HG03196 (cell line): ENCODE data around the gene DPPA5.
"Not testable (repeated sequence)": the region's sequence is repeated elsewhere in the genome, so short reads cannot be mapped to it uniquely, and the experiment has no call there.

Source experiments
- ATAC-seq: cut with Tn5 transposase; IDR thresholded peaks from one replicate; pipeline ENCODE4 v1.9.1; 2021; ENCODE audit not compliant: unreplicated experiment

Gene DPPA5, protein sequence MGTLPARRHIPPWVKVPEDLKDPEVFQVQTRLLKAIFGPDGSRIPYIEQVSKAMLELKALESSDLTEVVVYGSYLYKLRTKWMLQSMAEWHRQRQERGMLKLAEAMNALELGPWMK

DNA sequence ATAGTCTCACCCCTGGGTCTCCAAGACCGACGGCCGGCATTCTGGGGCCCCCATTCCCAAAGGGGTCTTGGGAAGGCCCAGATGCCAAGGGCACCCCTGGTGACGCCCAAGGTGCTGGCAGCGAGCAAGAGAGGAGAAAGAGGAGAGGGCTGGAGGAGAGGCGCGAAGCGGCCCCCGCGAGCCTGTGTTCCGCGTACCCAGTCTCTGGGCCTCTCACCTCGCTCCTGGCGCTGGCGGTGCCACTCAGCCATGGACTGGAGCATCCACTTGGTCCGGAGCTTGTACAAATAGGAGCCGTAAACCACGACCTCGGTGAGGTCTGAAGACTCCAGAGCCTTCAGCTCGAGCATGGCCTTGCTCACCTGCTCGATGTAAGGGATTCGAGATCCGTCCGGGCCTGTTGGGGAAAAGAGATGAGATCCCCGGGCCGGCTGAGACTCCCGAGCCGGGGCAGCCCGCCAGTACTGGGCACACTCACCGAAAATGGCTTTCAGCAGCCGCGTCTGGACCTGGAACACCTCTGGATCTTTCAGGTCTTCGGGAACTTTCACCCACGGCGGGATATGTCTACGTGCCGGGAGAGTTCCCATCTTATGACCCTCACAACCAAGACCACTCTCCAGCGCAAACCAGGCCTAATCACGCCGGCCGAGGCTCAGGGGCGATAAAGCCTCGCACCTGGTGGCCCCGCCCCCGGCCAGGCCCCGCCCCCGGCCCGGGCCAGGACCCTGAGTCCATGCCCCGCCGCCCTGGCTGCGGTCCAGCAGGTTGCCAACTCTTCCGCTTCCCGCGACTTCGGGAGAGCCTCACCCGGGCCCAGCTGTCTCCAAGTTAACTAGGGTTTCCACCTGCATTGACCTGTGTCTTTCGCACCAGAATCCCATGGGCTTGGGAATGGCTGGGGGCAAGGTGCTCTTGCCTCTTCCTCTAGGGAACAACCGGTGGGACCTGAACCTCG, at the start of gene DPPA5:
DPPA5 (minus strand) TSS at position 641 of the 958 bp plus-strand sequence; CDS start at position 590, 51 bp downstream.
- no peak for ATAC-seq

DNA sequence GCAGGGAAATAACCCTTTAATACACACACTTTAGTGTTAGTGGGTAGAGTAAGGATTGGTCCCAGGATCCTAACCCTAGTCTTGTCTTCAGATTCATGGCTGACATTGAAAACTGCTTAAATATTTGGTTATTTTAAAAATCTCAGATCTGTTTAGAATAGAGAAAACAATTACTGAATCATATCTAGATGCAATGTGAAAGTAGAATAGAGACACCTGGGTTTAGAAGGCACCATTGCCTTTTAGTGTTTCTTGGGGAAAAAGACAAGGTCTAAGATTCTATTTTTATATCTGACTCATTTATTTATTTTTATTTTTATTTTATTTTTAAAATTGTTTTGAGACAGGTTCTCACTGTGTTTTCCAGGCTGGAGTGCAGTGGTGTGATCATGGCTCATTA, 46.6 kb upstream of the DPPA5 start:
- no peak for ATAC-seq

DNA sequence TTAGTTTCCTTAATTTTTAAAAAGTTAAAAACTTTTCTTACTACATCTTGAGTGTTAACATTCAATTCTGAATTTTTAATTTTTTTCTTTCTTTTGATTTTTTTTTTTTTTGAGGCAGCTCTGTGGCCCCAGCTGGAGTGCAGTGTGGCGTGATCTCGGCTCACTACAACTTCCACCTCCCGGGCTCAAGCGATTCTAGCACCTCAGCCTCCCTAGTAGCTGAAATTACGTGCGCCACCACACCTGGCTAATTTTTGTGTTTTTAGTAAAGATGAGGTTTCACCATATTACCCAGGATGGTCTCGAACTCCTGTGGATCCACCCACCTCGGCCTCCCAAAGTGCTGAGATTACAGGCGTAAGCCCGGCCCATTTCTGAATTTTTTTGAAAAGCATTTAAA, 41.8 kb upstream of the DPPA5 start:
- ATAC-seq, result no peak

DNA sequence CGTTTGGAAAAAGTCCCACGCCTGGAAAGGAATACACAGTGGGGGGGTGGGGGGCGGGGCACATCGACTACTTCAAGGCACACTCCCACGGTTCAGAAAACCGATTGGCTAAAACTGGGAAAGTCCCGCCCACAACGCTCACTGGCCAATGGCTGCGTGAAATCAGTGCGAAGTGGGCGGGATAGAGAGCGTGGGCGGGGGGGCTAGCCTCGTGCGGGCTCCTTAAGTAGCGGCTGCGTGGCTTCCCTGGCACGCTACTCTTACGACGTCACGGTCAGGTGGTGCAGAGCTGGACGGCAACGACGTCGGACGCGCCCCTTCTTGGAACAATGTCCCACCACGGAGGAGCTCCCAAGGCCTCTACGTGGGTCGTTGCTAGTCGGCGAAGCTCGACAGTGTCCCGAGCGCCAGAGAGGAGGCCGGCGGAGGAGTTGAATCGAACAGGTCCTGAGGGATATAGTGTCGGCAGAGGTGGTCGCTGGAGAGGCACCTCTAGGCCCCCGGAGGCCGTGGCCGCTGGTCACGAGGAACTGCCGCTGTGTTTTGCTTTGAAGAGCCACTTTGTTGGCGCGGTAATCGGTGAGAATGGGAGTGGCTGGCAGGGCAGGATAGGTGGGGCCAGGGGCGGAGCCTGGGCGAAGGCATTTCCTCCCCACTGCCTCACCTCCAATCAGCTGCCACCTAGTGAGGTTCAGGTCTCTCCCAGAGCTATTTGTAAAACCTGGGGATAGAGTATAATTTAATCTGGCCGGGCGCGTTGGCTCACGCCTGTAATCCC, 40.7 kb upstream of the DPPA5 start, which contains the start of gene DDX43:
DDX43 (plus strand) TSS at position 252 of the 778 bp plus-strand sequence; CDS start at position 330, 78 bp downstream.
- no peak for ATAC-seq

DNA sequence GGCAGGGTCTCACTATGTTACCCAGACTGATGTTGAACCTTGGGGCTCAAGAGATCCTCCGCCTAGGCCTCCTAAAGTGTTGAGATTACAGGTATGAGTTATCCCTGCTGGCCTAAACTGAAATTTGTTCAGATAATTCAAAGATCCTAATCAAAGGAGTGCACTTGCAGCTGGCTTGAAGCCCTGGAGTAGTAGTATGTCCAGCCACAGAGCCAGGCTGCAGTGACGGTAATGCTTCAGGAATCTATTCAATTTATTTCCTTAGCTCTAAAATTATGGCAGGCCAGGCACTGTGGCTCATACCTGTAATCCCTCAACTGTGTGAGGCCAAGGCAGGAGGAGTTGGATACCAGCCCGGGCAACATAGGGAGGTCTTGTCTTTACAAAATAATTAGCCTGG, 39.2 kb upstream of the DPPA5 start:
- ATAC-seq, result no peak

DNA sequence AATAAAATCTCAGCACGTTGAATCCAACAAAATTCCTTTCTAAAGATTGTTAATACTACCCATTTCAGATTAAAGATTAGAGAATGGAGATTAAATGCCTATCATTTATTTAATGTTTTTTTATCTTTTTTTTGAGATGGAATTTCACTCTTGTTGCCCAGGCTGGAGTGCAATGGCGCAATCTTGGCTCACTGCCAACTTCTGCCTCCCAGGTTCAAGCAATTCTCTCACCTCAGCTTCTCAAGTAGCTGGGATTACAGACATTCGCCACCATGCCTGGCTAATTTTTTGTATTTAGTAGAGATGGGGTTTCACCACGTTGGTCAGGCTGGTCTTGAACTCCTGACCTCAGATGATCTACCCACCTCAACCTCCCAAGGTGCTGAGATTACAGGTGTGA, 38.1 kb upstream of the DPPA5 start:
- ATAC-seq, result not testable (repeated sequence)

DNA sequence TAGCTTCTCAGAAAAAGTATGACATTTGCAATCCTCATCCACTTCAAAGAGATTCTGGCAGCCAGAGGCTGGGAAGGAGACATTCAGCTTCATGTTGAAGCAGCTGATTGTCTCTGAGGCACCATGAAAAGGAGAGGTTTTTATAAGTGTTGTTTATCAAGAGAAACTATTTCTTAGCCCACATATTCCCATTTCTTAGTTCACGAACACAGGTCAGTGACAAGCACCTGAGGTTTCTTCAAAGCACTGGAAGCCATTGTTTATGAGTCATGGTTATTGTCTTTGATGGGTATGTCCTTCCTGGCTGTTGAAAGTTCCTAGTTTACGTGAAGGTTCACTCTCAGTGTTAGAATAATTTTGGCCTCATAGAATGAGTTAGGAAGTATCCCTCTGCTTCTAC, 37.6 kb upstream of the DPPA5 start:
- ATAC-seq, result no peak

DNA sequence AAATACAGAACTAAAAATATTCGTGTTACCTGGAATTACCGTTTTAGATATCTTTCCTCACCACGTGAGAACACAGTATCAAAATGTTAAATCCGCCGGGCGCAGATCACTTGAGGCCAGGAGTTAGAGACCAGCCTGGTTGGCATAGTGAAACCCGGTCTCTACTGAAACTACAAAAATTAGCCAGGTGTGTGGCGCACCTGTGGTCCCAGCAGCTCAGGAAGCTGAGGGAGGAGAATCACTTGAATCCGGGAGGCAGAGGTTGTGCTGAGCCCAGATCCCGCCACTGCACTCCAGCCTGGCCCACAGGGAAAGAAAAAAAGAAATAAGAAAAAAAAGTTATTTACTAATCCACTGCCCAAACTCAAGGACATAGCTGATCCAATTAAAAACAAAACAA, 35.8 kb upstream of the DPPA5 start:
- ATAC-seq, result no peak

DNA sequence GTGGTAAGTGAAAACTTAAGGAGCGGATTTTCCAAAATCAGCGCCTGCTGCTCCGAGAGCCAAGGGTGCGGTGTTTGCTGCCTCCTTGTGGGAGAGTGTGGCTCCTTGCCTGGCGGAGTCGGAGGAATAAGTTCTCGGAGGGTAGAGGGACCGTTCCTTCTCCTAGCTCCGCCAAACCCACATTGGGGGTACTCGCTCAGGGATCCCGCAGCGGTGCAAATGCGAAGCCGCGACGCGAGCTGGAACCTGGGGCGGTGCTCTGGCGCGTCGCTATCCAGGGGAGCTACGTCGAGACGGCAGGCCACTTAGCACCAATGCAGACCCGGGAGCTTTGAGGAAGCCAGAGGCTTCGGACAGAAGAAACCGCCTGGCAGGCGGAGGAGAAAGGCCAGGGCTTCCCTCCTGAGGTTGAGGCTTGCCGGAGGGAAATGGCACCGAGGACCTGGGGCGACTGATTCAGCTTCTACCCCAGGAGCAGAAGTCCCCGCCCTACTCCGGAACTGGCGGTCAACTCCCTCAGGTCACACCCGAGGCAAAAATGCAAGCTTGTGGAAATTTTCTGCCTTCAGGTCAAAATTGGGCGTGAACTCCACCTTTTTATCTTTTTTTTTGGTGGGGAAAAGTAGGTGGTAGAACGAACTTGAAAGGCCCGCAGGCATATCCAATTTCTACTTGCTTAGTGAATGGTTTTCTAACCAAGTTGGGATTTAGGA, 34.9 kb upstream of the DPPA5 start:
- ATAC-seq, result peak; percentile 81

DNA sequence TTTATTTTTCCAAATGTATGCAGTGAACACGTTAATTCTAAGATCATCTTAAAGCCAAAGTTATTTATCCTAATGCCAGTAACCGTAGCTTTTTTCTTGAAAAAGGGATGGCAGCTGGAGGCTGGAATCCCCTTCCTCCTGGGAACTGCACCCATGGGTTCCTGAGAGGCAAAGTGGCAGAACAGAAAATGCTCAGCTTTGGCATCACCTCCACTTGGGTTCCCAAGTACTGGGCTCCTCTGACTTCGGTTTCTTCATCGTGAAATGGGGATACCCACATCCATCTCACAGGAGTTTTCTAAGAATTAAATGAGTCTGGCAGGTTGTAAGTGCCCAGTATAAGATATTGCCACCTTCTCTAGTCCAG, 34.3 kb upstream of the DPPA5 start:
- ATAC-seq, result peak; percentile 18

DNA sequence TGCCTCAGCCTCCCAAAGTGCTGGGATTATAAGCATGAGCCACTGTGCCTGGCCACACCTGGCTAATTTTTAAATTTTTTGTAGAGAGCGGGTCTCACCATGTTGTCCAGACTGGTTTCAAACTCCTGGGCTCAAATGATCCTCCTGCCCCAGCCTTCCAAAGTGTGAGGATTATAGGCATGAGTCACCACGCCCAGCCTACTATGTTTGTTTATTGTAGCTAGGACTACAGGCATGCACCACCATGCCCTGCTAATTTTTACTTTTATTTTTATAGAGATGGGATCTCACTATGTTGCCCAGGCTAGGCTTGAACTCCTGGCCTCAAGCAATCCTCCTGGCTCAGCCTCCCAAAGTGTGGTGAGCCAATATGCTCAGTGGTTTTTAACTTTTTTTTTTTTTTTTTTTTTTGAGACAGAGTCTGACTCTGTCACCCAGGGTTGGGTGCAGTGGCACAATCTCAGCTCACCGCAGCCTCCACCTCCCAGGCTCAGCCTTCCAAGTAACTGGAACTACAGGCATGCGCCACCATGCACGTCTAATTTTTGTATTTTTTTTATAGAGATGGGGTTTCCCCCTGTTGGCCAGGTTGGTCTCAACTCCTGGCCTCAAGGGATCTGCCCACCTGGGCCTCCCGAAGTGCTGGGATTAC, 28.5 kb upstream of the DPPA5 start:
- ATAC-seq, result no peak

DNA sequence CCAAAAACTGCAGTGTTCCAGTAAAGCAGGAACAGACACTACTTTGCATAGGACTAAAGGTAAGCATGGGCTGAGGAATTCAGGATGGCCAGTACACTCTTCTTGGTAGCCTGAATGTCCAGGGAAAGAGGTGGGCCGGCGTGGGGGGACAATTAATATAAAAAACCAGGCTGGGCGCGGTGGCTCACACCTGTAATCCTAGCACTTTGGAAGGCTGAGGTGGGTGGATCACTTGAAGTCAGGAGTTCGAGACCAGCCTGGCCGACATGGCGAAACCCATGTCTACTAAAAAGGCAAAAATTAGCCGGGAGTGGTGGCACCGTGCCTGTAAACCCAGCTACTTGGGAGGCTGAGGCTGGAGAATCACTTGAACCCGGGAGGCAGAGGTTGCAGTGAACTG, 27.5 kb upstream of the DPPA5 start:
- ATAC-seq, result not testable (repeated sequence)

DNA sequence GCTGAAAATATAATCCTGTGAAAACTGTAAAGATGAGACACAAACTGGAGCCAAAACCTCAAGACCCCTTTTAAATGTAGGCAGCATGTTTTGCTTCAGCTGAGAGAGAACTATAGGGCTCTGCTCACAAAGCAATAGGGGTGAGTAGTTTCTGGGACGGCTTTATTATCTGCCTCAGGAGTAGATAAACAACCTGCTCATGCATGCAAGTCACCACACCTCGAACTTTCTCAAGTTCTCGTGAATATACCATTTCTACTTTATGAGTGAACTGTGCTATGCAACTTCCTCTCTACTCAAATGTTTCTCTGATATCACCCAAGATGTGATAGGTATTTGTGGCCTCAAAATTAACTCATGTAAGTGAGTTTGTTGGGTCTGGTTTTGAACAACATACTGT, 23.1 kb upstream of the DPPA5 start:
- ATAC-seq, result no peak

DNA sequence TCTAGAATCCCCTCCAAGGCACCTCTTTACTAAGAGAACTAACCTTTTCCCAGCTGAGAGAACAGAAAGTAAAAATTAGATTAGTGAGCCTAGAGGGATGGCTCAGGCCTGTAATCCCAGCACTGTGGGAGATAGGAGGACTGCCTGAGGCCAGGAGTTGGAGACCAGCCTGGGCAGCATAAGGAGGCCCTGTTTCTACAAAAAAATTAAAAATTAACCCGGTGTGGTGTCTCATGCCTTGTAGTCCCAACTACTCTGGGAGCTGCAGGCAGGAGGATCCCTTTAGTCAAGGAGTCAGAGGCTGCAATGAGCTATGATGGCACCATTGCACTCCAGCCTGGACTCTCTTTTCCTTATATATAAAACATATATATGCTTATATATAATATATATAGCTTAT, 21.1 kb upstream of the DPPA5 start:
- ATAC-seq, result no peak

DNA sequence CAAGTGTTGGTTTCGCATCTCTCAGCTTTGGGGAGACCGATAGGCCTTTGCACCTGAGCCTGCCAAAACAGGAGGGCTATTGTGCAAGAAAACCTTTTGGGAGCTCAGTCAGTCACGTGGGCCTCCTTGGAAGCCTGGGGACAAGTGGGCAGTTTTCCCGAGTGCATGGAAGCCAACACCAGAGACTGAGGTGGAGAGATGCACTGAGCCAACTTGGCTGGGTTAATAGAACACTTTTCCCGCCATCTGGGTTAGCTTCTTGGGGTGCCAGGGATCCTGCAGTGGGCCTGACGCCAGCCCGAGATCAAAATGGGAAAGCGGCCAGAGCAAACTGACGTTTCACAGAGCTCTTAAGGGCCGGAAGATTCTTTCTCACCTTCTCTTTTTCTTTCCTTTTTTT, 18.4 kb upstream of the DPPA5 start:
- no peak for ATAC-seq

DNA sequence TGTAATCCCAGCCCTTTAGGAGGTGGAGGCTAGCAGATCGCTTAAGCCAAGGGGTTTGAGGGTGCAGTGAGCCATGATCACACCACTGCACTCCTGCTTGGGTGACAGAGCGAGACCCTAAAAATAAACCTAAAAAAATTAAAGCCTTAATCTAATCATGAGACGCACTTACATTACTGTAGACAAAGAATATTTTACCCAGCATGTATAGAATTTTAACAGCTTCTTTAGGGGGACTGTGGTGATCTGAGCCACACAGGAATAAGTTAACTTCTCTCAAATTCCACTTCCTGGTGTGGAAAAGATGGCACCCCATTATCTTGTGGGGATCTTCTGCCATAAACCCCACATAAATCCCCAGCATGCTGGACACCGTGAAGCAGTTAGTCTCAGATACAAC, 17.9 kb upstream of the DPPA5 start:
- ATAC-seq, result no peak

DNA sequence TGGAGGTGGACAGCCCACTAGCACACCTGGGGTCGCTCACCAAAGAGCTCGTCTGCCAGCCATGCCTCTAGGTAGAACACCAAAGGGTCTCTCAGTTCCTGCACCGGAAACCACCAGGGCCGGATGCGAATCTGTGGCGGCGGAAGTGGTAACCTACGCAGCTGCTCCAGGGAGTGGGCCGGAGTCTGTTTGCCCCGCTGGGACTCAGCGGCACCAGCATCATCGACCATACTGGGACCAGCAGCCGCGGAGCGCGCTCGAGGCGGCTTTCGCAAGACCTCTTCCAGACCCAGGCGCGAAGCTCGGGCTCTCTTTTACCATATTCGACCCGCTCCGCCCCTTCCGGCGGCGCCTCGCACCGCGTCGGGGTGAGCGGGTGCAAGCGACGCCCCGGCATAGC, 15.5 kb upstream of the DPPA5 start, which contains the start of gene OOEP:
OOEP (minus strand) TSS at position 335 of the 400 bp plus-strand sequence; CDS start at position 230, 105 bp downstream.
- ATAC-seq, result no peak

DNA sequence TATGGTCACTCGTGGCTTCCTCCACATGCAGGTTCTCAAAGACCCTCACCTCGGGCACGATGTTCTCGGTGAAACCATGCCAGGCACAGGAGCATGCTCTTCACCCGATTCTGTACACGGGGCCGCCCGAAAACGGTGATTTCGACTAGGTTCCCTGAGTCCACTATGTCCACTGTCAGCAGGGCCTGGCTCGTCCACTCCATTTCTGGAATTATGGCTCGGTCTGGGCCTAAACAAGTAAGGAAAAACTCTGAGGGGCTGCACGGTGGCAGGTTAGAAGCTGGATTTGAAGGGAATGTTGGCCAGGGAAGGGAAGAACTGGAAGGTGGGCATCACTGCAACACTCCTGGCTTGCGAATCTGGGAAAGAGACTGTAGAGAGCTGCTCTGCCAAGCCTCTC, 15.1 kb upstream of the DPPA5 start:
- ATAC-seq, result no peak

DNA sequence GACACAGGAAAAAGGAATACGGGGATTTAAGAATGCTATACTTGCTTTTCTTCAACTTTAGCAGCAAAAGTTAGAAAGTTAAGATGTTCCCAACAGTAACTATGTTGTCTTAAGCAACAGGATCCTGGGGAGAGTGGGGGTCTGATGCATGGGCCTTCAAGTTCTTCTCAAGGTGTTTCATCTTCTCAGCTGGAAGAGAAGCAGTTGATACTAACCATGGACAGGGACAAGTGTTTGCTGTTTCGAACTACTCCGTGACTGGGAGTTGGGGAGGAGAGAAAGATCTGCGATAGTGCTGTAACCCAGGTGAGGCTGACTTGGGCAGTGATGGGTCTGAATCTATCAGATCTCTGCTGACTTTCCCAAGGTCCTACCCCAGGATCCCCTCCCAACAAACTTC, 14.6 kb upstream of the DPPA5 start:
- ATAC-seq, result no peak

DNA sequence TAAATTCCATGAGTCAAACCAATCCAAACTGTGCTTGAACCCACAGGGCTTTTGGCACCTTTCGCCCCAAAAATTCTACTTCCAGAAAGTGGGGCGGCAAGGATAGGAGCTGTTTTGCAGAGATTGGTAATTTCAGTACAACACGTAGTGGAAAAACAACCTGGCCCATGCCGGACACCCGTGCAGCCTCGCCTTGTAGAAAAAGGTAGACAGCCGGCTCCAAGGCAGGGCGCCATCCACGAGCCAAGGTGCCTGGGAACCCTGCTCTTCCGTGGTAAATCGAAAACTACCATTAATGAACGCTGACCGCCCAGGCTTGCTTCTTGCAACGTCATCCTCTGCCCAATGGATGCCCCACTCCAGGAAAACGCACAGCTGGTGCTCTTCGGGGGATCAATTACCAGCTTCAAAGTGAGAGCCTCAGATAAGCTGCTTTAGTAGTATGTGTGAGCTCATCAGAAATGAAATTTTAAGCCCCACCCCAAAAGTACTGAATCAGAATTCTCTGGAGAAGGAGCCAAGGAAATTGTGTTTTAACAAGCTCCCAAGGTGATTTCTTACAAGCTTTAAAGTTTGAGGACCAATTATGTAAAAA, 13.8 kb upstream of the DPPA5 start:
- no peak for ATAC-seq
